HG03135 (cell line): ENCODE results near the gene RNF225.
"Not testable (repeated sequence)": the region's sequence is repeated elsewhere in the genome, so short reads cannot be mapped to it uniquely, and the experiment has no call there.

ENCODE experiments used
- ATAC-seq: cut with Tn5 transposase; IDR thresholded peaks from one replicate; pipeline ENCODE4 v1.9.1; 2021; ENCODE audit warnings: mild to moderate bottlenecking, moderate library complexity; ENCODE audit not compliant: unreplicated experiment

The RNF225 gene

DNA sequence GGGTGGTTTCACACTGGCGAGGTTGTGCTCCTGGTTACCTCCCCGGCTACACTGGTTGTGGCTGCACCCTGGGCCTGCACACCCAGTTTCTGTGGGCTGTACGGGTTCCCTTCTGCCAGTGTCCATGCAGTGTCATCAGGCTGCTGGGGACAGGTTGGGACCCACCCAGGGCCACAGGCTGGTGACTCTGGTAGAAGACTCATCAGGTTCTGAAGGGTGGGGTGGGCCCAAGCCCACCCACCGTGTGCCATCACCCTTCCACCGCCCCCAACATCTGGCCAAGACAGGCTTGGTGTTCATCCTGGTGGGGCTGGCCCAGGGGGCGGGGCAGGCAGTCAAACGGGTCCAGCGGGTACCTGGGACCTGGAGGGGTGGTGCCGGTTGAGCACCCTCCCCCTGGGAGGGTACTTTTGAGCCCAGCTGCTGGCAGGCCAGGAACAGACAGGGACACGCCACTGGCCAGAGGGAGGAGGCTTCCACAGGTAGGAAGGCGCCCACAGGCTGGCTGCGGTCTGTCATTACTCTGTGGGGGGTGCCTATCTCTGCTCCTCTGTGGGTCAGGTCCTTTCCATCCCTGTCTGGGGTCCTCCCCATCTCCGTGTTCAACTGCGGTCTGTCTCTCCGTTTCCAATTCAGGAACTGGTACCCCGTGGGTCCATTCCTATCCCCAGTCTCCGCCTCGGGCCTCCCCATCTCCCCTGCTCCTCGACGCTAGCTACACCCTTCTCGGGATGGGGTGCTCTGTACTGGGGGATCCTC is at the start of gene RNF225:
Gene RNF225, plus strand, starts transcription at position 437 of the 759 bp plus-strand sequence. CDS start 434 bp downstream, outside the sequence.
- ATAC-seq: no peak

DNA sequence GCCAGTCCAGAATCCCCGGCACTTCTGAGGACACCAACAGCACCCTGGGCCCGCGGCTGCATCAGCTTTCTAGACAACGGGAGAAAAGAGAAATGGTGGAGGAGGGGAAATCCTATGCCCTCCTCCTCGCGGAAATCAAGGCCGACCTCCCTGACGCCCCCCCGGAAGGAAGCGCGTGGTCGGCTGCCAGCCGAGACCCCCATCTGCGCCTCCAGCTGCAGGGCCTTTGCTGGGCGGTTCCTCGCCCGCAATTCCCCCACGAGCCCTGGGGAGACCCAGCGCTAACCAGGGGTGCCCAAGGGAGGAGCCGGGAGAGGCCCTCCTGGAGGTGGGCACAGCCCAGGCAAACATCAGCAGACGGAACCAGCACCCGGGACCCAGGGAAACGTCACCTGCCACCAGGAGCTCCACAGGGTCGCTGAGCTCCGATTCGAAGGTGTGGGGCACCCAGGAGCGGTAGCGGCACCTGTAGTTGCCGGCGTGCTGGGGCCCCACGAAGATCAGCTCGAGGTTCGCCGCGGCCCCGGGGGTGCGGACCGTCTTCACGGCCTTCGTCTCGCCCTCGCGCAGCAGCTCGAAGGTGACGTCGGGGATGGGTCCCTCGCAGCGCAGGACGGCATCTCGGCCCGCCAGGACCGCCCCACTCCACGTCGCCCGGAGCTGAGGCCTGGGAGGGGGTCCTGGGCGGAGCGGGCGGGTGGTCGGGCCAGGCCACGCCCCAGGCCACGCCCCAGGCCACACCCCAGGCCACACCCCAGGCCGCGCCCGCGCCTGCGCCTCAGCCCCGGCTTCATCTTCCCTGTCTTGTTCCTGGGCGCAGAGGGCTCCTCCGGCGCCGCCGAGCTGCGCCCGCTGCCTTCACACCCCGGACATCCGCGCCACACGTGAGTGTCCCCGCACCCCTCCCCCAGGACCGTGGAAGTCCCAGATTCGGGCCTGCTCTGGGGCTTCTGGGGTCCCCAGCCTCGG is 48.2 kb upstream of the RNF225 start:
- peak; percentile 82 for ATAC-seq

DNA sequence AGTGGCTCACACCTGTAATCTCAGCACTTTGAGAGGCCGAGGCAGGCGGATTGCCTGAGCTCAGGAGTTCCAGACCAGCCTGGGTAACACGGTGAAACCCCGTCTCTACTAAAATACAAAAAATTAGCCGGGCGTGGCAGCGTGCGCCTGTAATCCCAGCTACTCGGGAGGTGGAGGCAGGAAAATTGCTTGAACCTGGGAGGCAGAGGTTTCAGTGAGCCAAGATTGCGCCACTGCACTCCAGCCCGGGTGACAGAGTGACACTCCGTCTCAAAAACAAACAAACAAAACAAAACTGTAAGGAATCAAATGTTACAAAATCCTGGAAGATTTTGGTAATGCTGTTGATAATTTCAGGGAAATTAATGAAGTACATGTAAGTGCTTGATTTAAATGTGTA is 47.4 kb upstream of the RNF225 start:
- not testable (repeated sequence) for ATAC-seq

DNA sequence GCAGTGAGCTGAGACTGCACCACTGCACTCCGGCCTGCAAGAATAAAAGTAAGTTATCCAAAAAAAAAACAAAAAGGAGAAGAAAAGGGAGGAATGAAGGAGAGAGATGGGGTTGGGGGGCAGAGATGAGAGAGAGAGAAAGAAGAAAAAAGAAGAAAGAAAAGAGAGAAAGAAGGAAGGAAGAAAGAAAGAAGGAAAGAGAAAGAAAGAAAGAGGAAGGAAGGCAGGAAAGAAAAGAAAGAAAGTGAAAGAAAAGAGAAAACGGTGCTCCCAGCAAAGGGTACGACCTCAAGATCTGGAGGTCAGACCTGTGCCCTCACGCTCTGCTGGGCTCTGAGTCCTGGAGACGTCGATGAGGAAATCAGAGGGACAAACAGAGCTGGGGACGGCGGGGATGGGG is 45.9 kb upstream of the RNF225 start:
- ATAC-seq: no peak

DNA sequence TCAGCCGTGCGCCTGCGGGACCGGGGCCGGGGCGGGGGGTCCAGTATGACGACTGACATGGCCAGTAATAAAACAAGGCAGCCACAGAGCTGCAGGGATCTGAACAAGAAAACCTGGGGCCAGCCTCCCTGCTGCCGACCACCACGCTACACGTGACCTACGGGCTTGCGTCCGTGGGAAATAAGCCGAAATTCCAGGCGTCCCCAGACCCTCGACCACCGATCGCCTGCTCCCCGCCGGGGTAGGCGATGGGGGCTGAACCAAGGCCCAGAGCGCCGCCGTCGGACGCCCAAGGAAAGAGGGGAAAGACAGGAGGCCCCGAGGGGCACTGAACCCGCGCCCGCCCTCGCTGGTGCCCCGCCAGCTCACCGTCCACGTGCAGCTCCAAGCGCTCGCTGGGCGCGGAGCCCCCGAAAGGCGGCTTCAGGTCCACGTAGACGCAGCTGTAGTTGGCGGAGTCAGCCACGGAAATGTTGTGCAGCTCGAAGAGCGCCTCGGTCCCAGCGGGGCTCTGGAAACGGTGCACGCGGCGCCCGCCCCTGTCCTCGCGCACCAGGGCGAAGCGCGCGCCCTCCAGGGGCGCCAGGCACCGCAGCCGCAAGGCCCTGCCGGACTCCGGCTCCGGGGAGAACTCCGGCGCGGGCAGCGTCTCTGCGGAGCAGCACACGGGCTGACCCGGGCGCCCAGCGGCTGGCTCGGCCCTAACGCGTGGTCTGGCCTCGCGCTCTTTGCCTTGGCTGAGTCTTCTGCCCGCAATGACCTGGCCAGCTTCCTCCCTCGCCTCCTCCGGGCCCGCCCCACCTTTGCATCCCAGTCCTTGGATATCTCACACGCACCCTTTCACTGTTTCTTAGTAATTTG is 45.2 kb upstream of the RNF225 start:
- no peak for ATAC-seq

DNA sequence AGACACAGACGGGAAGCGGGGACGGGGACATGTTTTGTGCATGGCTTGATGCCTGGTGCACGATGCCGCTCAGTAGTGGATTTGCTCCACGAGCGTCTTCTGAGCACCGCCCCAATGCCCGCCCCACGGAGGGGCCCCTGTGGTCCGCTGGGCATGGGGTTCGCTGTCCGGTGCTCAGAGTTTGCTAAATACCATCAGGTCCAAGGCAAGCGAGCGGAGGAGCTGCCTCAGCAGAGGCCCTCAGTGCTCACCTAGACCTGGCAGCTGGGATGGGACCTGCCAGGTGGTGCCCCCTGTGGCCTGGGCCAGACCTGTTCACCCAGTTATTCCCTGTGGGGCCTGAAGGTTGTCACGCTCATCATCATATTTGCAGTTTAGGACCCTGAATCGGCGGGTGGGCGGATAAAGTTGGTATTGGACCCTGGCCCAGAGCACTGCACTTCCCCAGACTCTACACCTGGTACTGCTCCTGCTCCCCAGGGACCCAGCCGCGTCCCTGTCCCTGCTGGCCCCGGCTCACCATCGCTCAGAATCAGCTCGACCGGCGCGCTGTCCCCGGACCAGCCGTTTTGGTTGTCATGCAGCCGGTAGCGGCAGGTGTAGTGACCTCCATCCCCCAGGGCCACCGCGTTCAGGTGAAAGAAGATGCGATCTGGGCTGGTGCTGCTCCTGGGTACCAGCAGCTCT is 44.4 kb upstream of the RNF225 start:
- no peak for ATAC-seq

DNA sequence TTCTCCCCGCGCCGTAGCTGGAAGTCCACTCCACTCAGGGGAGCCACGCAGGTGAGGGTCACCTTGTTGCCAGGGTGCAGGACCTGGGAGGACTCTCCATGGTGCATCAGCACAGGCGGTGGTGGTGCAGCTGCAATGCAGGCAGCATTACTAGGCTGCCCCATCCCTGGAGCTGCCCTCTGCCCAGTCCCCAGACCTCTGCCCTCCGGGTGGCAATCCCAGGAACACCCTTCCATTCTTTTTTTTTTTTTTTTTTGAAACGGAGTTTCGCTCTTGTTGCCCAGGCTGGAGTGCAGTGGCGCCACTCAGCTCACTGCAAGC is 43.9 kb upstream of the RNF225 start:
- no peak for ATAC-seq

DNA sequence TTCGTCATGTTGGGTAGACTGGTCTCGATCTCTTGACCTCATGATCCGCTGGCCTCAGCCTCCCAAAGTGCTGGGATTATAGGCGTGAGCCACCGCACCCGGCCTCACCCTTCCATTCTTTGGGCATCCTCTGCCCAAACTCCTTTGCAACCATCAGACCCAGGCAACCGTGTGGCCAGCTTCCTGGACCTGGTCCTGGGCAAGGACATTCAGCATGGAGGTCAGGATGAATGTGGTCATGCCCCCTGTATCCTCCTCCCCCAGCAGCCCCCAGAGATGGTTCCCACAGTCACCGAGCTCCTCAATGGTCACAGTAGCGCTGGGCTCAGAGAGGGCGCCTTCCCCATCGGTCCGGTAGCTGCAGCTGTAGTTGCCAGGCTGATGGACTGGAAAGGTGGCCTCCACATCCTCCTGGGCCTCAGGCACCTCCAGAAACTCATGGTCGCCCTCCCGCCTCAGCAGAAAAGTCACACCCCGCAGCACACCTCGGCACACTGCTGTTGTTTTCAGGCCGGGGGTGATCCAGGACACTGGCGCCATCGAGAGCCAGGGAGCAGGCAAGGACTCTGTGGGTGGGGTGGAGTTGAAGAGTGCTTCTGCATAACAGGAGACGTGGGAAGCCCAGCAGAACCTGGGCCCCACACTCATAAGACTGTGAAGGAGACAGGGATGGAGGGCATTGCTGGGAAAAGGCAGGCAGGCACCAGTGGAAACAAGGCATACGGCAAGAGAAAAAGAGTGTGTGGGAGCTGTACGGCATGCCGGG is 43.3 kb upstream of the RNF225 start:
- ATAC-seq: no peak

DNA sequence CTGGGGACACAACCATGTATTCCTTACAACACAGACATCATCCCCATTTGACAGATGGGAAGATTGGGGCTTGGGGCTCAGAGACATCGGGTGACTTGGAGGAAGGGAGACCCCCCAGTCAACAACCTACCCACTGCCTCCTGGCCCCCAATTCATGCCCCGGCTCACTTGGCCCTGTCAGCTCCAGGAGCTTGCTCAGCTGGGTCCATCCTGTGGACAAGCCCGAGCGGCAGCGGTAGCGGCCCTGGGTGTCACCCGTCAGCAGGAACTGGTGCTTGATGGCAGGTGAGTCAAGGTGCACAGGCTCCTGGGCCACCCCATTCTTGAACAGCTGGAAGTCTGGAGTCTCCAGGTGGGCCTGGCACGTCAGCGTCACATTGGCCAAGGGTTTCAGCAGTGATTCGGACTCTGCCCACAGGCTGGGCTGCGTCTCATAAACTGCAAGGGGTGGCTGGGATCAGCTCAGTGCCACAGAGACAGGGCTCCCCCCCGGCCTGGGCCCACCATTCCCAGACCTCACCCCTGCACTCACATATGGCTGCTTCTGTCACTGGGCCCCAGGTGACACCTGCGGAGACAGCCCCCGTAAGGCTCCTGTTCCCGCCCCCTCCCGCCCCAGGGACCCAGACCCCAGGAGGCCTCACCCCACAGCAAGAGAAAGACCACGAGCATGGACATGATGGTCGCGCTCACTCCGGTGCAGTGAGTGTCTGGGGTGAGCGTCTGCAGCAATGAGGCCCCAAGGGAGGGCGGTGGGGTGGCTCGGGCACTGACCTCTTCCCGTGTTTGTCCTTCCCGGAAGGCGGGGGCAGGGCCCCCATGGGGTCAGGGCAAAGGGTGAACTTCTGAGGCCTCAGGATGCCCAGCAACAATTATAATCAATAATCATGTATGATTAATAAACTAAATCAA is 42.4 kb upstream of the RNF225 start, which contains the start of gene A1BG:
Gene A1BG, minus strand, starts transcription at position 733 of the 912 bp plus-strand sequence. Its CDS starts 55 bp downstream, at position 678.
- no peak for ATAC-seq

DNA sequence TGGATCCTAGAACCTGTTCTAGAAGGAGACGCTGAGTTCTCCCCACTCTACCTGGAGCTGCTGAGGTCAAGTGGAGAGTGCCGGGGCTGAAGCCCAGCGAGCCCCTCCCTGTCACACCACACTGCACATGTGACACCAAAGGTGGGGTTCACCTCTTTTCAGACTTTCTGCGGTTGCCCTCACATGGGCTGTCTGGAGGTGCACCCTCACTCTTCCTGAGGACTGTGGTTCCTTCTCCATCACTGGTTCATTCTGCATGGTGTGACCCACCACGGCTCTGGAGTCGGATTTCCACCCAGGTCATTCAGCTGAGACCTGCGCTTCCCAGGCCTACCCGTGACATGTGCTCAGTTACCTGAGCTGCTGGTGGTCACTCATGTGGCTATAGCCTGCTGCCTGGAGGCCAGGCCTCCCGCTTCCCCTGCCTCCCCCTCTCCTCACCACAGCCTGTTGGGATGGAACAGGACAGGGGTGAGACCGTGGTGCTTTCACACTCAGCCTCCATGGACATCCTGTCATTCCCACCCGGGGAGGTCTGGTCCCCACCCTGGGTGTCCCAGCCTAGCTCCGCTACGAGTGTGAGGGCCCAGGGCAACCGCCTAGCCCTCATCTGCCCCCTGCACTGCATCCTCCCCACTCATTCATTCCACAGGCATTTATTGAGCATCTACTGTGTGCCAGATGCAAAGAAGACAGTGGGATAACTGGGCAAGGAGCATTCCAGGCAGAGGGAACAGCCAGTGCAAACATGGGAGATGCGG is 41.6 kb upstream of the RNF225 start:
- ATAC-seq: no peak

DNA sequence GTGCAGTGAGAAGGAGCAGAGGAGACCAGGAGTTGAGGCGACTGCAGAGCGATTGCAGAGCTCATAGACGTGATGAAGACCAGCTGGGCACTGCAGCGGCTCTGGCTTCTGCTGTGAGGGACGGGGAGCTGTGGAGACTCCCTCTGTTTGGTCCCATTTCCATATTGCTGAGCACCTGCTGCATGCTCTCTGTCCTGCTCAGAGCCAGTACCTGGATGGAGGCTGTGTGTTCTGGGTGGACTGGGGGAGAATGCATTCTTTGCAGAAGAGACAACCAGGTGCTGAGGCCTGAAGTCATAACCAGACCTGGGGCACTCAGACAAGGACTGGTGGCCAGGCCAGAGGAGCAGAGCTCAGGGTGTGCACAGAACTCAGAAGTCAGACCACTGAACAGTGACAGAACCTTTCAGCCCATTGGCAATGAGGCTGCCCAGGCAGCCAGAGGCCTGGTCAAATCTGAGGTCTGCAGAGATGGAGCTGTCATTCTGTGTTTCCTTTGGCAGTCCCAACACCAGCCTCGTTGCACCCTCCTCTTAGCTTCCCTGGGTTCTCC is 40.9 kb upstream of the RNF225 start:
- ATAC-seq: no peak

DNA sequence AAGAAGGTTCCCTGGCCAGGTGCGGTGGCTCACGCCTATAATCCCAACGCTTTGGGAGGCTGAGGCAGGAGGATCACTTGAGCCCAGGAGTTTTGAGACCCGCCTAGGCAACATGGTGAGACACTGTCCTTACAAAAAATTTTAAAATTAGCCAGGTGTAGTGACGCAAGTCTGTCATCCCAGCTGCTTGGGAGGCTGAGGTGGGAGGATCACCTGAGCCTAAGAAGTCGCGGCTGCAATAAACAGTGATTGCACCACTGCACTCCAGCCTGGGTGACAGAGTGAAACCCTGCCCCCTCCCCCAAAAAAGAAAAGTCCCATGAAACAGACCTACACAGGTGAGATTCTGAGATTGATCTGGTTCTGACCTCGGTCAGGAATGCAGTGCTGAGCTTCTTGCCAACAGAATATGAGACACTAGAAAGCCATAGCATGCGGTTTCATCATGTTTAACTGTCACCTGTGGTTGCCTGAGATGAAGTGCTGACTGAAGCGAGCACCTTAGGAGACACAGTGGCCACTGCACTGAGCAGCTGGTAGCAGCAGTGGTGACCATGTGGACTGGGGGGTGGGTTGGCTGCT is 40.1 kb upstream of the RNF225 start:
- no peak for ATAC-seq

DNA sequence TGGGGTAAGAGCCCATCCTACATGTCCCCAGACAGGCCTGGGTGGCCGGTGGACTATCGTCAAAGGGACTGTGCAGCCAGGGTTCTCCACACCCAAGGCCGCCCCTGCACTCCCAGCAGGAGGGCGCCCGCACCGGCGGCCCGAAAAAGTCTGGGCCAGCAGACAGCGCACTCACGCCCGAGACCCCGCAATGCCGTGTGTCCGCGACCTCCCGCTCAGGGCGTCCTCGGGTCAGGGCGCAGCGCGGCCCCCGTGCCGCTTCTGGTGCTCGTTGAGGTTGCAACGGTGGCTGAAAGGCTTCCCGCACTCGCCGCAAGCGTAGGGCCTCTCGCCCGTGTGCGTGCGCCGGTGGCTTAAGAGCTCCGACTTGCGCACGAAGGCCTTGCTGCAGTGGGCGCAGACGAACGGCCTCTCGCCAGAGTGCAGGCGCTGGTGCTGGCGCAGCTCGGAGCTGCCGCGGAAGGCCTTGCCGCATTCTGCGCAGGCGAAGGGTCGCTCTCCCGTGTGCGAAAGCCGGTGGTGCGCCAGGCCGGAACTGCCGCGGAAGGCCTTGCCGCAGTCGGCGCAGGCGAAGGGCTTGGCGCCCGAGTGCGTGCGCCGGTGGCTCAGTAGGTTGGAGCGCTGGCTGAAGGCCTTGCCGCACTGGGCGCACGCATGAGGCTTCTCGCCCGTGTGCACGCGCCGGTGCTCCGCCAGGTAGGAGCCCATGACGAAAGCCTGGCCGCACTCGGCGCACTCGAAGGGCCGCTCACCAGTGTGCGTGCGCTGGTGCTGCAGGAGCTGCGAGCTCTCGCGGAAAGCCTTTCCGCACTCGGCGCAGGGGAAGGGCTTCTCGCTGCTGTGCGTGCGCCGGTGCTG is 39.3 kb upstream of the RNF225 start:
- ATAC-seq: no peak

DNA sequence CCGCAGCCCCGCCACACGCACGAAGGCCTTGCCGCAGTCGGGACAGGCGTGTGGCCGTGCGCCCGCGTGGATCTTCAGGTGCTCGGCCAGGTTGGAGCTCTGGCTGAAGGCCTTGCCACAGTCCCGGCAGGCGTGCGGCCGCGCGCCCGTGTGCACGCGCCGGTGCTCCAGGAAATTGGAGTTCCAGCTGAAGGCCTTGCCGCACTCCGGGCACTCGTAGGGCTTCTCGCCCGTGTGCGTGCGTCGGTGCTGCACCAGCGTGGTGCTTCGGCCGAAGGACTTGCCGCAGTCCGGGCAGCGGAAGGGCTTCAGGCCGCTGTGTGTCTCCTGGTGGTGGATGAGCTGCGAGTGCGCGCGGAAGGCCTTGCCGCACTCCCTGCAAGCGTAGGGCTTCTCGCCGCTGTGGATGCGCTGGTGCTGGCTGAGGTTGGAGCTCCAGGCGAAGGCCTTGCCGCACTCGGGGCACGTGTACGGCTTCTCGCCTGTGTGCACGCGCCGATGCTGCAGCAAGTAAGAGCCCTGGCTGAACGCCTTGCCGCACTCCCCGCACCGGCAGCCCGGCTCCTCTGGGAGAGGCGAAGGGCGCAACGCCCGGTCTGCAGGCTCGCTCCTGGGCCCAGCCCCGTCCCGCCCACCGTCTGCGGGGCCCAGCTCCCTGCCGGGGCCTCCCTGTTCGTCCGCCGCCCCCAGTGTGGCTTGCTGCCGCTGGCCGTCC is 38.5 kb upstream of the RNF225 start:
- ATAC-seq: no peak

DNA sequence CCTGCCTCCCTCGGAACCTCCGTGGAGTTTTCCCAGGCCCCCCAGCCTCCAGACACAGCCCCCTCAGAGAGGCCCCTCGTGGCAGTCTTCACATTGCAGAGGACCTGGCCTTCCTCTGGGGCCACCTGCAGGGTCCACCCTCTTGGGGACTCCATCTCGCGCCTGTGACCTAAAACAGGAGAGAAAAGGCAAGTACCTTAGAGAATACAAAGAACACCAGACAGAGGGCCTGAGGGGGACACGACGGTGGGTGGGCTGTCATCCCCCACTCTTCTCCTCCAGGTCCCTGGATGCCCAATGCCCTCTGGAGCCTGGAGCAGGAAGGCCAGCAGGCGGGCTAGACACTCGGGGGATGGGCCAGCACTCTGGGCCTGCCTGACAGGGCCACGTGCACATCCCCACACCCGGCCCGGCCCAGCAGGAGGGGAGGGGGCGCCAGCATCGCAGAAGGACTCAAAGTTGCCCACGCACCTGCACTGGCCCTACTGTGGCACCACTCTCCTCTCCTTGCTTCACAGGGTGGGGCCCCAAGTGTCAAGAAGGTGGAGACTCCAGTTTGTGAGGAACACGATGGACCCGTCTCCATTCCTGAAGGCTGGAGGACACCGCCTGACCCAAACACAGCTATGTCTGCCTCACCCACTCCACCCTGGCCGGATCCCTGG is 37.8 kb upstream of the RNF225 start:
- no peak for ATAC-seq
